GM23248 (cell line): Measurements from ENCODE around the gene ANO4.

Experiments used
- EZH2 ChIP-seq: fragments of 200-600 bp; sonication (generic); IDR thresholded peaks from 2 replicates; pipeline ENCODE4 v1.6.1; 2018; ENCODE audit warnings: antibody characterized with exemption, mild to moderate bottlenecking; ENCODE audit not compliant: insufficient read depth, poor library complexity, severe bottlenecking
- EZH2phosphoT487 ChIP-seq: fragments of 200-600 bp; sonication (generic); IDR thresholded peaks from 2 replicates; pipeline ENCODE4 v1.6.1; 2018; ENCODE audit warnings: antibody characterized with exemption, moderate library complexity, mild to moderate bottlenecking, low read depth; ENCODE audit not compliant: insufficient read depth

GRCh38 chr12:100797786-100798185 lies 3.2 kb downstream of the ANO4 start:
- TF ChIP-seq EZH2 = no peak
- no peak for TF ChIP-seq EZH2phosphoT487
